Ramos (cell line): ENCODE results near the gene RGS3.

Experiments used
- in situ Hi-C: fragments of 300-500 bp; cut with MboI; formaldehyde crosslinking; loops from one replicate; pipeline ENCODE4 v1.14.3; 2022; ENCODE audit warnings: low sequenced_read_pairs; ENCODE audit not compliant: unreplicated experiment

The RGS3 gene

GRCh38 chr9:113462781-113463286 is 693 bp upstream of the RGS3 start:
- in situ Hi-C loops = no loop called here

GRCh38 chr9:113464286-113464660 is 746 bp downstream of the RGS3 start:
- in situ Hi-C loops = no loop called here

DNA sequence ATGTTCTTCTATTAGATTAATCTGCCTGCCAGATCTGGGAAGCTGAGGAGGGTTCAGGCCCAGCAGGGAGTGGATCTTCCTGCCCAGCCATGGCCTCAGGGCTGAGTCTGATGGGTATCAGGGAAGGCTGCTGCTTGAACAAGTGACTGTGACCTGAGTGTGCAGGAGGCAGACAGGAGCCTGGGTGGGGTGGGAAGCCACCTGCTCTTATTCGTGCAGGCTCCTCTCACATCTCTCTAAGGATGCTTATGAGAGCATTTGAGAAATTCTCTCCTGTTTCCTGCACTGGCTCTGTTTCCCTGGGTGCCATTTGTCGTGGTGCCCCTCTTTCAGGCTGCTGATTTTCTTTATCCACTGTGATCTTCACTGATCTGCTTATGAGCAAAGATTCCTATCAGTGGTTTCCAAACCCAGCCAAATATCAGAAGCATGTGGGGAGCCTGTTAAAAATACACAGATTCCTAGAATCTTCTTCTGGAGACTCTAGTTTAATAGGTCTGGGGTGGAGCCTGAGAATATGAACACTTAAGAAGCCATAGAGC is 2.1 kb downstream of the RGS3 start:
- in situ Hi-C loops = no loop called here

- in situ Hi-C loops = no loop called here
Measured at GRCh38 chr9:113467183-113467582, 3.7 kb downstream of the RGS3 start.

DNA sequence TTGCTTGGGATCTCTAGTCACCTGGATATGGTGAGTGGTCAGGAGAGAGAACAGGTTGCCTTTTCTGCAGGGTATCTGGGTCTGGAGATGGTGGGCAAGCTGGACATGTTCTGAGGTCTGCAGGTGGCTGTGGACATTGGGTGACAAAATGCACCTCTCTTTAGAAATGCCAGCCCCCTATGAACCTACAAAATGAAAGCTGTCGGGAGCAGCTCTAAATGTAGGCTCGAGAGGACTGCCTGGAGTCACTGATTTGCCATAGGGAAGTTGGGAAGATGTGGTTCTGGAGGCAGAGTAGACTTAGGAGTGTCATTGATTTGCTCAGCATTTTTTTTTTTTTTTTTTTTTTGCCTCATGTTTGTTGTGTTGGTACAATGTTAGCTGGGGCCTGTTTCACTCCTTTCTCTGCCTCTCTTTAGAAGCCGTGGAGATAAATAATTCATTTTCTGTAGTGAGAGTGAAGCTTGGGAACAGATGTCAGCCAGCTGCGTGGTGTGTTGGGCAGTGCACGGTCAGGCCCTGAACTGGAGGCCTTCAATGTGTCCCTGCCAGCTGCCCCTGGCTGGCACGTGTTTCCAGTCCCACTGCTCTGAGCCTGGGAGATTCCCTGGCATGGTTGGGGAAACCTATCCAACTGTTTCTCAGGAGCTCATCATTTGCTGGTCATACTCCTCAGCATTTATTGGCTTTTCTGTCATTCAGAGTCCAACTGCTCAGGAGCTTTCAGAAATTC is 5.4 kb downstream of the RGS3 start:
- in situ Hi-C loops = no loop called here

GRCh38 chr9:113471143-113471542 is 7.6 kb downstream of the RGS3 start:
- in situ Hi-C loops = no loop called here

DNA sequence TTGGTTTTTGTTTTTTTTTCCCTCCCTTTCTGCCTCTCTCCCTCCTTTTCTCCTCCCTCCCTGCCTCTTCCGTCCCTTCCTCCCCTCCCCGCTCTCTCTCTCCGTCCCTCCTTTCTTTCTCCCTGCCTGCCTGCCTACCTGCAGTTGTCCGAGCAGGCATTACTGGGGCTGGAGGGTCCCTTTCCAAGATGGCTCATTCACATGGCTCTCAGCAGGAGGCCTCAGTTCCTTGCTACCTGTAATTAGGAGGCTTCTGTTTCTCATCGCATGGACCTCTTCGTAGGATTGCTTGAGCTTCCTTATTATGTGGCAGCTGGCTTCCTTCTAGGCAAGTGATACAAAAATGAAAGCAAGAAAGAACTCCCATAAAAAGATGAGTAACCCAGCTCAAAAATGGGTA is 8.0 kb downstream of the RGS3 start:
- in situ Hi-C loops = no loop called here

DNA sequence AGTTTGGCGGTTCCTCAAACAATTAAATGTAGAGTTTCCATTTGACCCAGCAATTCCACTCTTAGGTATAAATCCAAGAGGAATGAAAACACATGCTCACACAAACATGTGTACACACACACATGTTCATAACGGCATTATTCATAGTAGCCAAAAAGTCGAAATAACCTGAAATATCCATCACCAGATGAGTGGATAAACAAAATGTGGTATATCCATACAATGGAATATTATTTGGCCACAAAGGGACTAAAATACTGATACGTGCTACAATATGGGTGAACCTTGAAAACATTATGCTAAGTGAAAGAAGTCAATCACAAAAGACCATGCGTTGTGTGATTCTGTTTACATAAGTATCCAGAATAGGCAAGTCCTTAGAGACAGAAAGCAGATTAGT is 8.7 kb downstream of the RGS3 start:
- in situ Hi-C loops = no loop called here

DNA sequence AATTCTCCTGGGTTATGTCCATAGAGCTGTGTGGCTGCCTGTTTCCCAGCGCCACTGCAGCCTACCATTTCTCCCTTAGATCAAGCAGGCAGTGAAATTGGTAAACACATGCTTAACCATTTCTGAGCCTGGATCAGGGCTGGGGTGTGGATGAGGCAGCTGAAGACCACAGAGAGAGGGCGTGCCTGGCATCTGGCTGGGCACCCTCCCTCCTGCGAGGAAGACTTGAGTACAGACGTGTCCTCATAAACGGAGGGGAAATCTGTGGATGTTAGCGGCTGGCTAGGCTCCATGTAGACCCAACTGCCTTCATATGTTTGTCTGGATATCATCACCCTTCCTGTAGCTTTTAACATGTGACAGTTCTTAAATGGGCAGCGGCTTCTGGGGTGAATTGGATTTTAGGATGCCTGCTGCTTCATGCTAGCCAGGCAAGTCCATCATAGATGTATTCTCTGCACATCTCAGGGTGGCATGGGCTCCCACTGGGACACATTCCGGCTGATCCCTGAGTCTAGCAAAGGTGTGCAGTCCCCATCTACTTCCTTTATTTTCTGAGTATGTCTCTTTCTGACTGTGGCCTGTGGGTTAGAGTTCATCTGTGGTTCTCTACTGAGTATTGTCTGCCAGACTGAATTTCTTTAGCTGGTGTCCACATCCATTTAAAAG is 11.0 kb downstream of the RGS3 start:
- in situ Hi-C loops = no loop called here

- in situ Hi-C loops = no loop called here
Measured at GRCh38 chr9:113475031-113475430, 11.5 kb downstream of the RGS3 start.

DNA sequence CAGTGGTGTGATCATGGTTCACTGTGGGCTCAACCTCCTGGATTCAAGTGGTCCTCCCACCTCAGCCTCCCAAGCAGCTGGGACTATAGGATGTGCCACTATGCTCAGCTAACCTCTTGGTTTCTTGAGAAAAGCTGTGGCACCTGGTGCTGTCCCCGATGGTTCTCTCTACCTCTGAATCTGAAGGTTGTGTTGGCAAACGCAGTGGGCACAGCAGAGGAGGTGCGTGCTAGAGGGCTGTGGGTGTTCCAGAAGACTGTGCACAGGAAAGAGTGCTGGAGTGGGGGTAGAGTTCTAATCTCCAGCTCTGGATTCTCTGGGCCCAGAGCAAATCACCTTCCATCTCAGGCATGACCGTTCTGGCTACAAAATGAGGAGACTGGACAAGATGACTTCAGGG is 12.5 kb downstream of the RGS3 start:
- in situ Hi-C loops = no loop called here

DNA sequence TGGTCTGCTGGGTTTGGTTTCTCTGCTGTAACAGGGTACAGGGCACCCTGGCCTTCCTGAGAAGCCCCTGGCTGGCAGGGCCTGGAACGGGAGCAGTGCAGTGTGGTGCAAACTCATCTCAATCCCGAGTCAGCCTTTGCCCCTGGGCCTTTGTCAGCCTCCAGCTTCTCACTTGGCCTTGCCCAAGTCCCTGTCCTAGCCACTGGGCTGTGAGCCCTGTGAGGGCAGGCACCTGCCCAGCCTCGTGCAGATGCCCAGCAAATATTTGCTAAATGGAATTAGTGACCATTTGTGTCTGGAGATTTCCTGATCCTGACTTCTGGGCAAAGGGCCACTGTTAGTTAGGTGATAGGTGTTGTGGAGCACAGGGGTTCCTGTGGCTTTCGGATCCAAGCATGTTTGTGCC is 13.0 kb downstream of the RGS3 start:
- in situ Hi-C loops = no loop called here

GRCh38 chr9:113477058-113477457 is 13.5 kb downstream of the RGS3 start:
- in situ Hi-C loops = no loop called here

DNA sequence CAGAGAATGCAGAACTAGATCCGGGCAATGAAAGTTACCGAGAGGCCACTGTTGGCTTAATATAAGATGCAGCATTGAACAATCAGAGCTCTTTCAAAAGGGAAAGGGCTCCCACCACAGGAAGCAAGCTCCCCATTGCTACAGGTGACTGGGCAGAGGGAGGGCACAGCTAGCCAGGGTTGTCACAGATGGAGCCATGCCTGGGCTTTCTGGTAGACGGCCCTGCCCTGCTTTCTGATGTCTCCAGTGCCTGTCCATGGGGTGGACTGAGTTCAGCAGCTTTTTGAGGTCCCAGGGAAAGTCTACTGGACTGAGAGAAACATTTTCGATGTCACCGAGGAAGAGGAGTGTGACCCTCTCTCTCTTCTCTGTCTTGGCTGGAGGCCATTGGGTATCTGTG is 14.1 kb downstream of the RGS3 start:
- in situ Hi-C loops = no loop called here

DNA sequence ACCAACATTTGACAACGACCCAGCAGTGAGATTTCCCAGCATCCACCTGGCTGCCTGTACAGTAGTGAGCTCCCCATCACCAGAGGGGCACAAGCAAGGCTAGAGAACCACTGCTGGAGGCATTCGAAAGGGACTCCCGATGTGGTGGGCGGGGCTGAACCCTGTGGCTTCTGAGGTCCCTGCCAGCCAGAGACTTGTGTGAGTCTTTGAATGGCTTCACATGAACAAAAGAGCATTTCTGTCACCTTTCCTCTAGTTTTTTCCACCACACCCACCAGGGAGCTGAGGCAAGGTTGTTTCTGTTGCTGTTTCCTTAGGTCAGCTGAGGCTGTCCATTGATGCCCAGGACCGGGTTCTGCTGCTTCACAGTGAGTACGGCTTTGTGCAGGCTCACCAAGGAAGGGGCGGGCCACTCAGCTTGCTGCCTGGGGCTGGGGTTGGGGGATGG is 15.7 kb downstream of the RGS3 start:
- in situ Hi-C loops = no loop called here

- in situ Hi-C loops = no loop called here
Measured at GRCh38 chr9:113480612-113481011, 17.1 kb downstream of the RGS3 start.

DNA sequence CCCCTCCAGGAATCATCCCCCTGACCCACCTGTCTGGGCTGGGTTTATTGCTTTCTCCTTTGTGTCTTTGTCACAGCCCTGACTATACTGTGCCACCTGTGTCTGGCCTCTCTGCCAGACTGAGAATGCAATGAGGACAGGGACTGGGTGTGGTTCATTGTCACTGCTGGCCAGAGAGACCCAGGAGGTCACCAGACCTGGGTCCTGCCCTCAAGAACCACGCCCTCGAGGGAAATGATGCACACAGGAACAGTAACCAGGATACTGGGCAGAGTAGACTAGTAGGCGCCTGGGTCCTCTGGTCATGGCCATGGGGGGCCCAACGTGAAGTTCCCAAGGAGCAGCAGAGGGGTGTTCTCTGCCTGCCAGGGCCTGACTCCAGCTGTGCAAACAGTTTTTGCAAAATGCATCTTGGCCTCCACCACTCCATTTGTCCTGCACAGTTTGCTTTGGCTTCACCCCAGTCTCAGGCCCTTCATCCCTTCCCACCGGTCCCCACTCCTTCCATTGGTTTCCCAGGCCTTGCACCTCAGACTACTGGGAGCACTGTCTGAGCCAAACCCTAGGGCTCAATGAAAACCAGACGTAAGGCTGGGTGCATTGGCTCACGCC is 17.8 kb downstream of the RGS3 start:
- in situ Hi-C loops = no loop called here

DNA sequence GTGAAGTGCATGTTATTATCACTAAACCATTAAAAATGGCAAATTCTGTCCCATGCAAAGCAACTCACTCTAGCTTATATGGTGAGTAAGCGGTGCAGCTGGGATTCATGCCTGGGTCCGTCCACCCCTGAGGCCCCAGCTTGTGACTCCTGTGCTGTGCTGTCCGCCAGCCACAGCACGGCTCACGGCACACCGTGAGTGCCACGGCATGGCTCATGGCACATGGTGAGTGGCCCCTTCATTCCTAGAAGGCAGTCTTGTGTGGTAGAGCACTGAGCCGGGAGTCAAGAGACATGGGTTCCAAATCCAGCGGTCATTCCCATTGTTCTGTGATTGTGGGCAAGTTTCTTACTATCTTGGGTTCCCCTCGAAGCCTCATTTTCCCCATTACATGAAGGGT is 18.8 kb downstream of the RGS3 start:
- in situ Hi-C loops = no loop called here

DNA sequence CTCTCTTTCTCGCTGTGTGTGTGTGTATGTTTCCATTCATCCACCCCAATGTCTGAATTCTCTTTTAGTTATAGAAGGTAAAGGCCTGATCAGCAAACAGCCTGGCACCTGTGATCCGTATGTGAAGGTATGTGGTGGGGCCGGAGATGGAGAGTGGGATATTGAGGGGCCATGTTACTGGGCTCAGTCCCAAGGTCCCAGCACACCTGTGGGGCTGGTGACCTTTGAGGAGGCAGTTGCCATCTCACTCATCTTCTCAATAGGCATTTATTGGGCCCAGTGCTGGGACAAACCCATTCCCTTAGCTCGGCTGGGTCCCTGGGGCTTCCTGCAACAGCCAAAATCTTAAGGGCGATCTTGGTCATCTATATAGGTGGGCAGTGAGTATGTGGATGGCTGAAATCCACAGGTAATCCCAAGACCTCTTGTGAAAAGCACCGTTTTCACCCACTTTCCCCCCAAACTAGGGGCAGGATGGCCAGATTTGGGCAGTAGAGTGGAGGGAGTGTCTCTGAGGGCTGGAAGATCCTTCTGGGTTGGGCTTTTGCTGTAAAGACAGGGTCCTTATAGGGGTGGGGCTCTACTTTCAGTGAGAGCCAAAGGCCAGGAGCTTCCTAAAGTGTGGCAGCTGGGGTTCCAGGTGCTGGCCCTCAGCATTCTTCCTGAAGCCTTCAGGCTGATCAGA is 19.6 kb downstream of the RGS3 start:
- in situ Hi-C loops = no loop called here

DNA sequence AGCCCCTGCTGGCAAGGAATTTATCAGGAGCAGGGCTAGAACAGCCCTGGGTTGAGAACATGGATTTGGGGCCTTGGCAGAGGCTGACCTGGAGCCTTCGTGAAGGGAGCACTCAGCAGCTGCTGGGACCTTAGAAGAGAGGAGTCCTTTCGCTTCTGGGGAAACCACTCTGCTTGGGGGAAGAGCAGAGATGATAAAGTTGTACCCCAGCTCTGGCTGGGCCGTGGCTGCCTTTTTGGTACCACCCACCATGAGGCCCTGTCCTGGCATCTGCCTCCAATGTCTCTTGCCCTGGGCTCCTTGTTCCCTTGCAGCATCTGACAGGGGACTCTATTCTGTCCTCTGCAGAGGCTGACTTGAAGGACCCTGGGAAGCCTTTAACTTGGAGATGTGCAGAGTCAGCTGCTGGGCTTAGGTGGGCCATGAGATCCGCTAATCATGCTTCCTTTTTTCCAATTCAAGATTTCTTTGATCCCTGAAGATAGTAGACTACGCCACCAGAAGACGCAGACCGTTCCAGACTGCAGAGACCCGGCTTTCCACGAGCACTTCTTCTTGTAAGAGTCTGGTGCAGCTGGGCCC is 20.2 kb downstream of the RGS3 start:
- in situ Hi-C loops = no loop called here
